Measurements from ENCODE around the gene TLK1. TPM values are rescaled to one million over a fixed set of nuclear protein-coding genes. Genes with fewer than 3 reads are reported as not detected.

The TLK1 gene
- total and polyA plus RNA-seq, 5 donors = 7.3 to 35.3 (median 32.9) TPM

DNA sequence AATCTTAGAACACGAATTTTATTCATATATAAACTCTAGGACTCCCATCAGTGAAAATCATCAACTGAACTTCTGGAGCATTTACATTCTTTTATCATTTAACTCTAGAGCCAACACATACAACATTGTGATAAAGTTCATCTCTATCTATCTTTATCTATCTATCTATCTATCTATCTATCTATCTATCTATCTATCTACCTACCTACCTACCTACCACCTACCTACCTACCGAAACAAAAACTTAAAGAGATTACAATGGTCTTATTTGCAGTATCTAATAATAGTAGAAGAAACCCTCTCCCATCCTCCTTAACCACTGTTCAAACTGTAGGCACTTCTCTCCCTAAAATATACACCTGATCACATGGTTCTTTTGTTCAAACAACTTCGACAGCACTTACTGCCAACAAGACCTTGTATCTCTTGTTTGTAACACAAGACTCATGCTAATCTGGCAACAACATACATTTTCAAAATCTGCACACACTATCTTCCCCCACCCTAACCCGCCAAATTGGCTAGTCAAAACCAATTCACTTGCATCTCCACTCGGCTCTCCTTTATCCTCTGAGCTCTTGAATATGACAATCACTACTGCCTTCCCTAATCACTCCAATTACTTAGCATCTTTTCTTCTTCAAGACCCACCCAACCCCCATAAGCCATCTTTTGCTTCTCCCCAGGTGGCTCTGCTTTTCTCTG is 162.6 kb downstream of the TLK1 start:
- WGBS = 78% methylated on average over 5 of the region's 5 CpGs
- intact Hi-C loops (cut with DNase I) = no loop called here
- H3K27ac ChIP-seq (ENCODE audit: low read length) = no peak overlapping the region
- no peaks in the 10 kb centered on the region for H3K27me3 ChIP-seq (ENCODE audit: control insufficient read depth, insufficient read depth)
- no peak overlapping the region for H3K4me3 ChIP-seq (ENCODE audit: low read length)
- no peaks in the 10 kb centered on the region for H3K4me1 ChIP-seq (ENCODE audit: control insufficient read depth, insufficient read depth, low read length)
- no peaks in the 10 kb centered on the region for H3K9me3 ChIP-seq (ENCODE audit: control insufficient read depth, low read length)
- no peak for DNase-seq
- no peak for ATAC-seq

DNA sequence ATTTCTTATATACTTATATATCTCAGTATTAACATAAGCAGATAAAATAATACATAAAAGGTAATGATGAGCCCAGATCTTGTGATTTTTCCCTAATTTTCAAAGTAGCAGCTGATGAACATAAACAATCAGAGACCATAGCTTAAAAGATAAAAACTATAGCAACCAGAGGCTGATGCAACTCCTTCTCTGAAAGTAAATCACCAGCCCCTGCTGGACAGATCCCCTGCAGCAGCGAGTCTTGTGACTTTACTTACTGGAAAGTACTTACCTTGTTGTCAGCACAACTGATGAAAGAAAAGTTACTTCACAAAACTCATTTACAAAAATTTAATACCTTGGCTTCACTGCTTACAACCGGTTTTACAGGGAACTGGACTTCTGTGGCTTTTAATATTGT is 164.4 kb downstream of the TLK1 start:
- no peak overlapping the region for H3K4me3 ChIP-seq (ENCODE audit: low read length)
- H3K4me1 ChIP-seq (ENCODE audit: control insufficient read depth, insufficient read depth, low read length) = no peaks in the 10 kb centered on the region
- no peak for DNase-seq
- no peak for ATAC-seq
- no peaks in the 10 kb centered on the region for H3K27me3 ChIP-seq (ENCODE audit: control insufficient read depth, insufficient read depth)
- intact Hi-C loops (cut with DNase I) = no loop called here
- 98% methylated on average over 2 of the region's 2 CpGs for WGBS
- H3K9me3 ChIP-seq (ENCODE audit: control insufficient read depth, low read length) = no peaks in the 10 kb centered on the region
- H3K27ac ChIP-seq (ENCODE audit: low read length) = no peak overlapping the region

DNA sequence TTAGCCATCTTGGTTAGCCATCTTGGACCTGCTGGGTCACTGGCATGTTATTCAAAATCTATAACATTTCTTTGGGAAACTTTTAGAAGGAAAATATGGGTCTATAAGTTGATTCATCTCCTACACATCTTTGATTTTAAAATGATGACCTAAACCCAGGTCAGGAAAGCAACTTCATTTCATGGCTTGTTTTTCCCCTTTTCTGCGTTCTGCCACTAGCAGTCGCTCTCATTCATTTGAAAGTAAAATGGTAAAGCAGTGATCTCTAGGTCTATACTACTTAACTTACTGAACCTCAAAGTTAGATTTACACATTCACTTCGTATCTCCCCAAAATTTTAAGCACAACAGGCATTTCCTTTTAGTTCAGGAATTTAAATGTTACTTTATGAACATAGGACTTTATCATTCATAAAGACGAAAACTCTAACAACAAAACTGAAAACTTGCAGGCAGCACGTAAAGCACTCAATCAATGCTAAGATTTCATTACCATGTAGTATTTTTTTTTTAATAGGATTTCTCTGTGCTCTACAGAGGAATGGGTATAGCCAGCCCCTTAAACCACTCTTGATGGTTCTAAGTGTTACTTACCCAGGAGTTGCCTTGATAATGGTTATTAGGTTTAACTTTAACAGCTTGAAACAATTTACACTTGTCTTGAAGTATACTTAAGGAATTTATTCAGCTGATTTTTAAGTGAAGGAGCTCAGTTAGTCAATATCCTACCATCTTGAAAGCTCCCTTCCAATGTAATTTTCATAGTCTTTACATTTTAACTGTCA is 169.1 kb downstream of the TLK1 start:
- Histone ChIP-seq H3K4me1 (ENCODE audit: control insufficient read depth, insufficient read depth, low read length) (no peaks in the 10 kb centered on the region), H3K4me3 (ENCODE audit: low read length) (no peak overlapping the region), H3K27ac (ENCODE audit: low read length) (no peak overlapping the region), H3K27me3 (ENCODE audit: control insufficient read depth, insufficient read depth) (no peaks in the 10 kb centered on the region), H3K9me3 (ENCODE audit: control insufficient read depth, low read length) (no peaks in the 10 kb centered on the region)
- intact Hi-C loops (cut with DNase I) = no loop called here
- WGBS = 93% methylated on average over 5 of the region's 5 CpGs
- ATAC-seq = no peak
- no peak for DNase-seq

DNA sequence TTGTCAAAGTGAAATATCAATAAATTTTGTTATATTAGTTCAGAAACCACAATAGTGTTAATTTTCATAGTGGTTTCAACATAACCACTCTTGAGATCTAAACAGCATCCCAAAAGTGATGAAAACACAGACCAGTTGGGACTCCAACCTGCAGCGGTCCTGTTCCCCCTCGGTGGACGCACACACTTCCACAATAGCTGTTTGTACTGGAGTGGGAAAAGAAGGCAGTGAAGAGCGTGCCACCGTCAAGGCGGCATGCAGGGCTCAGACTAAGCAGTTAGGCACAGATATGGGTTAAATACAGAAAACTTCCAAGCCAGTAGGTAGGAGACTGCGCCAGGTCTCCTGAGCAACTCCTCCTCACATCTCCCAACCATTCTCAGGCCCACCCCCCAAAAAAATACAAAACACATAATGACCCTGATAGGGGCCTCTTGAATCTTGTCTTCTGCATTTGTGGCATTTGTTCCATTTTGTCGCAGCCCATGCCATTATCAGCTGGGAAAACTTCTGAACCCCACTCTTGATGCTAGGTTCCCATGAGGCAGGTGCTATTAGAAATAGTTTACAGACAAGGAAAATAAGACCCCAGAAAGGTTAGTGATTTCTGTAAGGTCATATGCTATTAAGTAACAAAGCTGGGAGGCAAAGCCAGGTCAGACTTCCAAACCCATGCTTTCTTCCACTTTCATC is 174.0 kb downstream of the TLK1 start:
- no peak for DNase-seq
- Histone ChIP-seq H3K27me3 (ENCODE audit: control insufficient read depth, insufficient read depth) (no peaks in the 10 kb centered on the region), H3K9me3 (ENCODE audit: control insufficient read depth, low read length) (no peaks in the 10 kb centered on the region), H3K4me3 (ENCODE audit: low read length) (no peak overlapping the region), H3K27ac (ENCODE audit: low read length) (no peak overlapping the region), H3K4me1 (ENCODE audit: control insufficient read depth, insufficient read depth, low read length) (no peaks in the 10 kb centered on the region)
- 96% methylated on average over 8 of the region's 8 CpGs for WGBS
- ATAC-seq = no peak
- intact Hi-C loops (cut with DNase I) = no loop called here

DNA sequence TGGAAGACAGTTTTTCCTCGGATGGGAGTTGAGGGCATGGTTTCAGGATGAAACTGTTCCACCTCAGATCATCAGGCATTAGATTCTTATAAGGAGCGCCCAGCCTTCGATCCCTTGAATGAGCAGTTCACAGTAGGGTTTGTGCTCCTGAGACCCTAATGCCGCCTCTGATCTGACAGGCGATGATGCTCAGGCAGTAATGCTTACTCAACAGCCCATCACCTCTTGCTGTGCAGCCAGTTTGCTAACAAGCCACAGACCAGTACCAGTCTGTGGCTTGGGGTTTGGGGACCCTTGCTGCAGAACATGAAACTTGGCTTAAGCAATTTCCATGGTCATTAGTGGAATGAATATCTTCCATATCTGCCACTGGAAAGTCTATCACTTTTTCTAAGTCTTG is 175.3 kb downstream of the TLK1 start:
- ATAC-seq (no peak), DNase-seq (no peak)
- 92% methylated on average over 5 of the region's 5 CpGs for WGBS
- no peaks in the 10 kb centered on the region for H3K4me1 ChIP-seq (ENCODE audit: control insufficient read depth, insufficient read depth, low read length)
- H3K27ac ChIP-seq (ENCODE audit: low read length) = no peak overlapping the region
- H3K4me3 ChIP-seq (ENCODE audit: low read length) = no peak overlapping the region
- no peaks in the 10 kb centered on the region for H3K9me3 ChIP-seq (ENCODE audit: control insufficient read depth, low read length)
- intact Hi-C loops (cut with DNase I) = no loop called here
- H3K27me3 ChIP-seq (ENCODE audit: control insufficient read depth, insufficient read depth) = no peaks in the 10 kb centered on the region

DNA sequence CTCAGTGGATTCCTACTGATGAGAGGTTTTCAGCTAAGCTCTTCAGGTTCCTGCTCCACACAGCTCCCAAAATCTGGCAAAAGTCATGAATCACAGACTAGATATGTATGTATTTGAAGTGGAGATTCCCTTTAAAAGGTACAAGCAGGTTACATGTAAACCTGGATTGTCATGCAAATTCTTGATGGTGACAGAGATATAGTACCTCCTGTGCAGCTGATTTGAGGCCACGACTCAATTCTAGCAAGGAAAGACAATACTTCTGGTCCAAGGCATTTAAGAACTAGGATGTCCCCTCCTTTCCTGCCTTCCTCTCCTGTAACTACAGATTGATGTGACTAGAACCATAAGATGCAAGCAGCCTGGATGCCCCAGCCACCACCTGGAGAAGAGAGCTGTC is 176.6 kb downstream of the TLK1 start:
- intact Hi-C loops (cut with DNase I) = no loop called here
- Histone ChIP-seq H3K4me3 (ENCODE audit: low read length) (no peak overlapping the region), H3K27me3 (ENCODE audit: control insufficient read depth, insufficient read depth) (no peaks in the 10 kb centered on the region), H3K9me3 (ENCODE audit: control insufficient read depth, low read length) (no peaks in the 10 kb centered on the region), H3K27ac (ENCODE audit: low read length) (no peak overlapping the region), H3K4me1 (ENCODE audit: control insufficient read depth, insufficient read depth, low read length) (no peaks in the 10 kb centered on the region)
- DNase-seq = no peak
- ATAC-seq = no peak
- WGBS = 44% methylated on average over 1 of the region's 1 CpG

DNA sequence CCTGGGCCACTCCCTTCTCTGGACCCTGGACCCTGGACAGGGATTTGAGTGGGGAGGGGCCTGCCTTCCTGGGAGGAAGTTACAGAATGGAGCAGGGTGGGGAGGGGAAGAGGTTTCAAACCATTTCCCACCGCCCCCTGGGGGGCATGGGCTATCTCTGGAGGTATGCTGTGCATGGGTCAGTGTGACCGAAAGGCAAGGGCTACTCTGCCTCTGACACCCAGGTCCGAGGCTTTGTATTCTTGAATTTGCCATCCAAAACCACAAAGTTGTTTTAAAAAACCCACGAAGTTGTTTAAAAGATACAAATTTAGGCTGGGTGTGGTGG is 184.8 kb downstream of the TLK1 start:
- H3K4me1 ChIP-seq (ENCODE audit: control insufficient read depth, insufficient read depth, low read length) = no peaks in the 10 kb centered on the region
- no peak overlapping the region for H3K27ac ChIP-seq (ENCODE audit: low read length)
- no peak overlapping the region for H3K4me3 ChIP-seq (ENCODE audit: low read length)
- no peak for DNase-seq
- H3K9me3 ChIP-seq (ENCODE audit: control insufficient read depth, low read length) = no peaks in the 10 kb centered on the region
- no peaks in the 10 kb centered on the region for H3K27me3 ChIP-seq (ENCODE audit: control insufficient read depth, insufficient read depth)
- 84% methylated on average over 4 of the region's 4 CpGs for WGBS
- intact Hi-C loops (cut with DNase I) = loop anchor here in 1 of 4 donors (2.0 kb wide), 1 partner anchor 441 kb away; no protein-coding TSS in a partner anchor
- ATAC-seq = no peak

DNA sequence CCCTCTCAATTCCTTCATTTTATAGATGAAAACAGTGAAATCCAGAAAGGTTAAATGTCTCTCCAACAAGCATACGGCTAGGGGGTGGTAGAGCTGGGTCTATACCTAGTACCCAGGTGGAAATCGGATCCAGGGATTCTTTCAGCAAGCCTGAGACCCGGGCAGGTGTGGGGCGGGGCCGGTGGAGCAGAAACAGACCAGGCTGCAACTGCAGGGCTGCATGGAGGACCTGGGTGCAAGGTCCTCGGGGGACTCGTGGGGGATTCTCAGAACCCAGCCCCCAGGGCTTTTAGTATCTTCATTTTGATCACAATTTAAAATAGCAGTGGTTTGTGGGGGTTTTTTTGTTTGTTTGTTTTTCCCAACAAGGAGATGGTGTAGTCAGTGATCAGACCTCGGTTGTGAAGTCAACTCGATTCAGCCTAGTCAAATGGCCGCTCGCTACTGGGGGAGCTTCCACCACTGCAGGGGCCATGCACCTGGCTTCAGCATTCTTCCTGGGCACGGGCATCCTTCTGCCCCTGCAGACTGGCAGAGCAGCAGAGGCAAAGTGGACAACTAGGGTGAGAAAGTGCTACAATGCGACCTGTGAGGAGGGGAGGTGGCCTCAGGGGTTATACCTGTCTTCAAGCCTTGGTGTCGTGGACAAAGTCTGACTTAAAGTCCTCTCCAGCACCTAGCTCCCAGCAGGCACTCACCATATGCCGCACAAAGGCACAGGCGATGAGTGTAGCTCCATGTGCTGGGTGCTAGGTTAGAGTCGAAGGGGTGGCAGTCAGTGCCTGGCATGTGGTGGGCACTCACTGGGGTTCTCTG is 185.4 kb downstream of the TLK1 start:
- DNase-seq (no peak), ATAC-seq (no peak)
- Histone ChIP-seq H3K9me3 (ENCODE audit: control insufficient read depth, low read length) (no peaks in the 10 kb centered on the region), H3K27ac (ENCODE audit: low read length) (no peak overlapping the region), H3K4me1 (ENCODE audit: control insufficient read depth, insufficient read depth, low read length) (no peaks in the 10 kb centered on the region), H3K4me3 (ENCODE audit: low read length) (no peak overlapping the region), H3K27me3 (ENCODE audit: control insufficient read depth, insufficient read depth) (no peaks in the 10 kb centered on the region)
- 87% methylated on average over 17 of the region's 17 CpGs for WGBS
- intact Hi-C loops (cut with DNase I) = loop anchor here in 1 of 4 donors (2.0 kb wide), 1 partner anchor 441 kb away; no protein-coding TSS in a partner anchor

DNA sequence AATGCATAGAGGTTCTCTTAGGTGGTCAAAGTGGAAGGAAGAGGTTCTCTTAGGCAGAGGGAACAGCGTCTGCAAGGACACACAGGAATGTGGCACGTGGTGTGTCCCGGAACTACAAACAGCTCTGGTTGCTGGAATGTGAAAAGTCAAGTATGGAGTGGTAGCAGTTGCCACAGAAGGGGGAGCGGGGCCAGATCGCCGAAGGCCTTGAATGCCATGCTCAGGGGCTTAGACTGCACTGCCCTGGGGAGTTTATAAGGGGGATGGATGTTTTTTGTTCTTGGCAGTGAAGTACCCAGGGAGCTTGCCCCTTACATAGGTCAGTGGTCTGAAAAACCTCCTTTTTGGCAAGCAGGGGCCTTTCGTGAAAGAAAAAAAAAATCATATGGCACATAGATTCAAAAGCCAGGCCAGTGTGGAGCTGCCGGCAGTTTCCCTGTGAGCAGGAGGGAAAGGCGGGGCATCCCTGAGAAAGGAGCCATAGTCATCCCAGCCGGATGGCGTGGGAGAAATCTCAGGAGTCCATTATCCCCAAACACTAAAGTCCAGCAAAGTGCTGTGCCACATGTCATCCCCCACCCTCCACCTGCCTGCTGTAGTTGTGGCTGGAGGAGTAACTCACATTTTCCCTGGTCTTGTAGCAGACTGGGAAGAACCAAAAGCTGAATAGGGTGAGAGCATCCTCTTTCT is 186.2 kb downstream of the TLK1 start:
- ATAC-seq (no peak), DNase-seq (no peak)
- H3K4me1 ChIP-seq (ENCODE audit: control insufficient read depth, insufficient read depth, low read length) = no peaks in the 10 kb centered on the region
- intact Hi-C loops (cut with DNase I) = loop anchor here (2.0 to 5.0 kb wide), 3 partner anchors 188 to 443 kb away; partner anchors contain the start of gene TLK1 (in 1 of the 4)
- H3K27ac ChIP-seq (ENCODE audit: low read length) = no peak overlapping the region
- H3K9me3 ChIP-seq (ENCODE audit: control insufficient read depth, low read length) = no peaks in the 10 kb centered on the region
- 67% methylated on average over 11 of the region's 11 CpGs for WGBS
- no peaks in the 10 kb centered on the region for H3K27me3 ChIP-seq (ENCODE audit: control insufficient read depth, insufficient read depth)
- H3K4me3 ChIP-seq (ENCODE audit: low read length) = peak overlapping the region; percentile 77
